GM18861 (cell line): Measurements from ENCODE around the gene UTRN.

Experiments
- ATAC-seq: cut with Tn5 transposase; IDR thresholded peaks from one replicate; pipeline ENCODE4 v1.9.1; 2021; ENCODE audit not compliant: unreplicated experiment

Gene UTRN

GRCh38 chr6:144307880-144308279 is 22.7 kb downstream of the UTRN start:
- ATAC-seq = no peak

GRCh38 chr6:144310765-144311164 is 25.6 kb downstream of the UTRN start:
- peak; percentile 48 for ATAC-seq

GRCh38 chr6:144311361-144311760 is 26.2 kb downstream of the UTRN start:
- ATAC-seq = no peak

- ATAC-seq = no peak
Measured at GRCh38 chr6:144314003-144314485, 28.9 kb downstream of the UTRN start.

- no peak for ATAC-seq
Measured at GRCh38 chr6:144314562-144314961, 29.4 kb downstream of the UTRN start.

- ATAC-seq = no peak
Measured at GRCh38 chr6:144315226-144315980, 30.3 kb downstream of the UTRN start.

- peak; percentile 76 for ATAC-seq
Measured at GRCh38 chr6:144315981-144316861, 31.1 kb downstream of the UTRN start.

- peak; percentile 6 for ATAC-seq
Measured at GRCh38 chr6:144316862-144317195, 31.7 kb downstream of the UTRN start.

- ATAC-seq = no peak
Measured at GRCh38 chr6:144317736-144318135, 32.6 kb downstream of the UTRN start.

- no peak for ATAC-seq
Measured at GRCh38 chr6:144319211-144319610, 34.1 kb downstream of the UTRN start.

GRCh38 chr6:144320741-144321140 is 35.6 kb downstream of the UTRN start:
- ATAC-seq = no peak

- no peak for ATAC-seq
Measured at GRCh38 chr6:144321839-144322591, 36.9 kb downstream of the UTRN start.

- ATAC-seq = no peak
Measured at GRCh38 chr6:144325232-144325631, 40.1 kb downstream of the UTRN start.

GRCh38 chr6:144326393-144326792 is 41.3 kb downstream of the UTRN start:
- no peak for ATAC-seq

GRCh38 chr6:144327081-144327480 is 41.9 kb downstream of the UTRN start:
- ATAC-seq = no peak

GRCh38 chr6:144330017-144330987 is 45.2 kb downstream of the UTRN start:
- ATAC-seq = no peak

GRCh38 chr6:144331491-144331969 is 46.4 kb downstream of the UTRN start:
- ATAC-seq = no peak

GRCh38 chr6:144332177-144332576 is 47.0 kb downstream of the UTRN start:
- ATAC-seq = no peak

GRCh38 chr6:144334150-144334708 is 49.1 kb downstream of the UTRN start:
- ATAC-seq = peak; percentile 41
